HepG2 (cell line): ENCODE data around the gene SELENOS. TPM values are rescaled to one million over a fixed set of nuclear protein-coding genes. Genes with fewer than 3 reads are reported as not detected.
A peak's percentile ranks its signal among the peaks of the same experiment; 100 is the strongest.

Experiments
- AFF4 ChIP-seq: sonication (generic); formaldehyde crosslinking; IDR thresholded peaks from 2 replicates; pipeline ENCODE4 v1.4.0; 2020; ENCODE audit warnings: missing genetic modification reagents
- DRAP1 ChIP-seq: IDR thresholded peaks from 2 replicates; pipeline ENCODE4 v1.6.1; 2016; ENCODE audit warnings: missing genetic modification reagents, missing compliant biosample characterization
- HOXA5 ChIP-seq: sonication (generic); formaldehyde crosslinking; IDR thresholded peaks from 2 replicates; pipeline ENCODE4 v1.4.0; 2020; ENCODE audit warnings: missing genetic modification reagents
- MAZ ChIP-seq, 2 experiments: sonication (generic) in 1 of 2; formaldehyde crosslinking in 1 of 2; IDR thresholded peaks; 2 replicates each; pipeline versions ENCODE4 v1.5.0 to v1.6.1; 2012 to 2020; ENCODE audit warnings: low read depth in 2 of 2, mild to moderate bottlenecking in 2 of 2, borderline replicate concordance in 1 of 2, improper control_type of control experiment in 1 of 2, low read length in 1 of 2, missing genetic modification reagents in 1 of 2, moderate library complexity in 1 of 2
- NFE2L1 ChIP-seq: sonication (generic); formaldehyde crosslinking; IDR thresholded peaks from 2 replicates; pipeline ENCODE4 v1.4.0; 2020; ENCODE audit warnings: missing genetic modification reagents, mild to moderate bottlenecking, borderline replicate concordance
- ZBTB21 ChIP-seq: sonication (generic); formaldehyde crosslinking; IDR thresholded peaks from 2 replicates; pipeline ENCODE4 v1.4.0; 2020; ENCODE audit warnings: missing genetic modification reagents
- ZBTB42 ChIP-seq: sonication (generic); formaldehyde crosslinking; IDR thresholded peaks from 2 replicates; pipeline ENCODE4 v1.5.0; 2020; ENCODE audit warnings: mild to moderate bottlenecking, missing genetic modification reagents
- ZNF576 ChIP-seq: sonication (generic); formaldehyde crosslinking; IDR thresholded peaks from 2 replicates; pipeline ENCODE4 v1.4.0; 2020; ENCODE audit warnings: mild to moderate bottlenecking, missing genetic modification reagents
- ZNF605 ChIP-seq: sonication (generic); formaldehyde crosslinking; IDR thresholded peaks from 2 replicates; pipeline ENCODE4 v1.8.0; 2022; ENCODE audit warnings: mild to moderate bottlenecking, missing genetic modification reagents
- ZNF615 ChIP-seq: sonication (generic); formaldehyde crosslinking; IDR thresholded peaks from 2 replicates; pipeline ENCODE4 v1.5.0; 2020; ENCODE audit warnings: mild to moderate bottlenecking, missing genetic modification reagents, borderline replicate concordance
- ZNF646 ChIP-seq: sonication (generic); formaldehyde crosslinking; IDR thresholded peaks from 2 replicates; pipeline ENCODE4 v1.9.0; 2021; ENCODE audit warnings: mild to moderate bottlenecking, missing genetic modification reagents
- polyA plus RNA-seq, 8 experiments: library from polyadenylated mRNA; depleted of rRNA in 3 of 8; stranded (reverse) in 7 of 8; unstranded in 1 of 8; fragments of >200 nt; fragmentation: Illumina TruSeq in 4 of 8; extraction: Trizol in 4 of 8; gene quantifications; 2 replicates each; pipeline versions ENCODE4 v1.2.1 to v1.2.3, GENCODE V29; 2011 to 2016; ENCODE audit warnings: low read depth in 4 of 8, missing spikeins in 1 of 8, mixed read lengths in 1 of 8; ENCODE audit not compliant: insufficient read depth in 1 of 8
- total RNA-seq, 5 experiments: library from RNA; depleted of rRNA; stranded (reverse); fragments of >200 nt; fragmentation: Illumina TruSeq; extraction: Trizol; gene quantifications; 2 replicates each; pipeline ENCODE4 v1.2.3, GENCODE V29; 2016; ENCODE audit warnings: low read depth in 1 of 5

The SELENOS gene
- total and polyA plus RNA-seq, 2 of the 13 experiments (the other 11 are each of a cell fraction or from before 2014, with no cell fraction given): 63.0 to 66.1 TPM

- TF ChIP-seq ZNF646 (no peak), ZNF576 (no peak; the same call in 1 of the 2 replicates), ZBTB21 (CRISPR knock-in tag) (no peak), ZNF605 (CRISPR knock-in tag) (peak; percentile 91), NFE2L1 (peak; percentile 75; the same call in 1 of the 2 replicates), ZNF615 (CRISPR knock-in tag) (no peak; the same call in 1 of the 2 replicates), MAZ (IDR thresholded peaks at IDR 0.05; ENCODE audit: borderline replicate concordance, low read depth, low read length) (peak; percentile 31; the same call in 1 of the 2 replicates), MAZ (CRISPR knock-in tag; IDR thresholded peaks at IDR 0.05; ENCODE audit: low read depth) (peak; percentile 88), DRAP1 (peak; percentile 76), HOXA5 (peak; percentile 52; the same call in 1 of the 2 replicates), ZBTB42 (CRISPR knock-in tag) (peak; percentile 89), AFF4 (CRISPR knock-in tag) (no peak)
These were observed 17.7 kb upstream of the SELENOS start, which contains the start of gene SNRPA1 (continued) for GRCh38 chr15:101294731-101295606.
